Upper lobe of left lung (tissue), 6 donors: Measurements from ENCODE around the gene SMYD3. TPM values are rescaled to one million over a fixed set of nuclear protein-coding genes. Genes with fewer than 3 reads are reported as not detected.

Experiments used
- ATAC-seq, 2 donors: fragments of 200-7000 bp; cut with Tn5 transposase; one replicate each; pipeline ENCODE4 v1.9.1; 2022; ENCODE audit warnings: mild to moderate bottlenecking in 2 of 2, moderate library complexity in 2 of 2; ENCODE audit not compliant: low FRiP score in 2 of 2
- DNase-seq, 2 donors: peaks; one replicate each; pipeline ENCODE4 v3.0.0-alpha.2; 2019 to 2020
- H3K27ac ChIP-seq, 4 donors: fragments of 200-600 bp; sonication (generic); one replicate each; pipeline ENCODE4 v1.5.1; 2016 to 2019
- H3K27me3 ChIP-seq, 4 donors: fragments of 200-600 bp; sonication (generic); one replicate each; pipeline ENCODE4 v1.5.1; 2017 to 2019
- H3K36me3 ChIP-seq, 4 donors: fragments of 200-600 bp; sonication (generic); one replicate each; pipeline ENCODE4 v1.5.1; 2016 to 2019
- H3K4me1 ChIP-seq, 4 donors: fragments of 200-600 bp; sonication (generic); one replicate each; pipeline ENCODE4 v1.5.1; 2018 to 2019
- H3K4me3 ChIP-seq, 4 donors: fragments of 200-600 bp; sonication (generic); one replicate each; pipeline ENCODE4 v1.5.1; 2017 to 2019; ENCODE audit warnings: mild to moderate bottlenecking in 2 of 4, moderate library complexity in 1 of 4
- H3K9me3 ChIP-seq, 4 donors: fragments of 200-600 bp; sonication (generic); one replicate each; pipeline ENCODE4 v1.5.1; 2018 to 2019
- CTCF ChIP-seq, 6 experiments: fragments of 450-650 bp in 4 of 6; fragments of 200-600 bp in 2 of 6; sonication (generic) in 2 of 6; IDR thresholded peaks; one replicate each; pipeline ENCODE4 v1.5.1; 2016 to 2019; ENCODE audit warnings: antibody characterized with exemption in 6 of 6
- EP300 ChIP-seq, 4 donors: sonication (generic); formaldehyde crosslinking; IDR thresholded peaks; one replicate each; pipeline ENCODE4 v1.5.1; 2017; ENCODE audit warnings: antibody characterized with exemption in 4 of 4, control low read depth in 2 of 4
- POLR2A ChIP-seq, 4 donors: fragments of 450-650 bp; IDR thresholded peaks; one replicate each; pipeline ENCODE4 v1.5.1; 2016 to 2017; ENCODE audit warnings: antibody characterized with exemption in 4 of 4, mild to moderate bottlenecking in 2 of 4
- POLR2AphosphoS5 ChIP-seq, 2 donors: sonication (generic); formaldehyde crosslinking; IDR thresholded peaks; one replicate each; pipeline ENCODE4 v1.5.1; 2017; ENCODE audit warnings: antibody characterized with exemption in 2 of 2
- WGBS, 2 donors: methylation state at CpG; one replicate each; pipeline ENCODE4 v1.1.5; 2017 to 2018; 5-methylcytosine and 5-hydroxymethylcytosine counted together
- total RNA-seq, 6 donors: library from RNA; depleted of rRNA in 4 of 6; stranded (reverse); fragments of >200 nt in 4 of 6; gene quantifications; one replicate each; pipeline versions ENCODE4 v1.1.0 to v1.2.1, GENCODE V29; 2016 to 2021
- donor health status: DM: no; HTN: no; CAD: no; lungs with moderate emphysema.
- donor health status: DM: no; HTN: yes; CAD: no; lungs with severe emphysema.

Gene SMYD3
- total RNA-seq, 6 donors from 2014 or later = 22.7 to 109 (median 34.0) TPM

- Histone ChIP-seq H3K4me3 (no peak overlapping the region), H3K9me3 (no peaks in the 10 kb centered on the region), H3K4me1 (no peaks in the 10 kb centered on the region), H3K27me3 (no peaks in the 10 kb centered on the region), H3K27ac (no peak overlapping the region), H3K36me3 (no peaks in the 10 kb centered on the region)
- TF ChIP-seq POLR2AphosphoS5 (IDR thresholded peaks at IDR 0.05) (no peak), POLR2A (IDR thresholded peaks at IDR 0.05) (no peak), CTCF (IDR thresholded peaks at IDR 0.05) (no peak), EP300 (IDR thresholded peaks at IDR 0.05) (no peak)
- DNase-seq (no peak), ATAC-seq (no peak)
- 91 to 96% methylated on average over 1 of the region's 1 CpG for WGBS, 2 donors
These were observed 36.5 kb downstream of the SMYD3 start for GRCh38 chr1:246470585-246470984.

GRCh38 chr1:246462986-246463385, 44.1 kb downstream of the SMYD3 start:
- no peak overlapping the region for H3K4me3 ChIP-seq
- H3K27ac ChIP-seq = no peak overlapping the region
- H3K4me1 ChIP-seq = no peaks in the 10 kb centered on the region
- no peaks in the 10 kb centered on the region for H3K36me3 ChIP-seq
- DNase-seq (no peak), ATAC-seq (no peak)
- no peaks in the 10 kb centered on the region for H3K9me3 ChIP-seq
- TF ChIP-seq EP300 (IDR thresholded peaks at IDR 0.05) = no peak
- WGBS, 2 donors = 77 to 90% methylated on average over 2 of the region's 2 CpGs
- H3K27me3 ChIP-seq = no peaks in the 10 kb centered on the region

- H3K27me3 ChIP-seq = no peaks in the 10 kb centered on the region
- H3K4me1 ChIP-seq = no peaks in the 10 kb centered on the region
- H3K27ac ChIP-seq = no peak overlapping the region
- DNase-seq = no peak
- H3K4me3 ChIP-seq = no peak overlapping the region
- 80 to 82% methylated on average over 1 of the region's 1 CpG for WGBS, 2 donors
- no peak for TF ChIP-seq CTCF (IDR thresholded peaks at IDR 0.05)
- no peak for TF ChIP-seq POLR2AphosphoS5 (IDR thresholded peaks at IDR 0.05)
- no peak for ATAC-seq
- H3K9me3 ChIP-seq = no peaks in the 10 kb centered on the region
- H3K36me3 ChIP-seq = no peaks in the 10 kb centered on the region
These were observed 46.7 kb downstream of the SMYD3 start for GRCh38 chr1:246460406-246460805.

GRCh38 chr1:246459221-246459620, 47.9 kb downstream of the SMYD3 start:
- no peak for DNase-seq
- no peaks in the 10 kb centered on the region for H3K9me3 ChIP-seq
- TF ChIP-seq EP300 (IDR thresholded peaks at IDR 0.05) (no peak), POLR2A (IDR thresholded peaks at IDR 0.05) (no peak), POLR2AphosphoS5 (IDR thresholded peaks at IDR 0.05) (no peak), CTCF (IDR thresholded peaks at IDR 0.05) (no peak)
- H3K4me3 ChIP-seq = no peak overlapping the region
- H3K36me3 ChIP-seq = no peaks in the 10 kb centered on the region
- no peak overlapping the region for H3K27ac ChIP-seq
- ATAC-seq = no peak
- peaks cover 0 to under 1% (median 0%) of the 10 kb centered on the region in 4 donors for H3K4me1 ChIP-seq
- no peaks in the 10 kb centered on the region for H3K27me3 ChIP-seq
- WGBS, 2 donors = 86 to 92% methylated on average over 14 of the region's 14 CpGs

GRCh38 chr1:246455476-246455875, 51.6 kb downstream of the SMYD3 start:
- Histone ChIP-seq H3K27ac (no peak overlapping the region), H3K9me3 (no peaks in the 10 kb centered on the region), H3K4me1 (peaks cover 0 to 3% (median 0%) of the 10 kb centered on the region in 4 donors), H3K4me3 (no peak overlapping the region), H3K36me3 (no peaks in the 10 kb centered on the region), H3K27me3 (no peaks in the 10 kb centered on the region)
- no peak for TF ChIP-seq POLR2AphosphoS5 (IDR thresholded peaks at IDR 0.05)
- no peak for TF ChIP-seq EP300 (IDR thresholded peaks at IDR 0.05)
- no peak for TF ChIP-seq CTCF (IDR thresholded peaks at IDR 0.05)
- ATAC-seq = no peak
- DNase-seq = no peak
- WGBS, 2 donors = 94 to 96% methylated on average over 1 of the region's 1 CpG
